Kidney tubule cell (primary cell): Measurements from ENCODE around the gene PLEKHG4B.
"Not testable (repeated sequence)": the region's sequence is repeated elsewhere in the genome, so short reads cannot be mapped to it uniquely, and the experiment has no call there.

Source experiments
- DNase-seq: peaks from one replicate; pipeline ENCODE4 v3.0.0-alpha.2; 2018; ENCODE audit warnings: low spot score

PLEKHG4B gene

DNA sequence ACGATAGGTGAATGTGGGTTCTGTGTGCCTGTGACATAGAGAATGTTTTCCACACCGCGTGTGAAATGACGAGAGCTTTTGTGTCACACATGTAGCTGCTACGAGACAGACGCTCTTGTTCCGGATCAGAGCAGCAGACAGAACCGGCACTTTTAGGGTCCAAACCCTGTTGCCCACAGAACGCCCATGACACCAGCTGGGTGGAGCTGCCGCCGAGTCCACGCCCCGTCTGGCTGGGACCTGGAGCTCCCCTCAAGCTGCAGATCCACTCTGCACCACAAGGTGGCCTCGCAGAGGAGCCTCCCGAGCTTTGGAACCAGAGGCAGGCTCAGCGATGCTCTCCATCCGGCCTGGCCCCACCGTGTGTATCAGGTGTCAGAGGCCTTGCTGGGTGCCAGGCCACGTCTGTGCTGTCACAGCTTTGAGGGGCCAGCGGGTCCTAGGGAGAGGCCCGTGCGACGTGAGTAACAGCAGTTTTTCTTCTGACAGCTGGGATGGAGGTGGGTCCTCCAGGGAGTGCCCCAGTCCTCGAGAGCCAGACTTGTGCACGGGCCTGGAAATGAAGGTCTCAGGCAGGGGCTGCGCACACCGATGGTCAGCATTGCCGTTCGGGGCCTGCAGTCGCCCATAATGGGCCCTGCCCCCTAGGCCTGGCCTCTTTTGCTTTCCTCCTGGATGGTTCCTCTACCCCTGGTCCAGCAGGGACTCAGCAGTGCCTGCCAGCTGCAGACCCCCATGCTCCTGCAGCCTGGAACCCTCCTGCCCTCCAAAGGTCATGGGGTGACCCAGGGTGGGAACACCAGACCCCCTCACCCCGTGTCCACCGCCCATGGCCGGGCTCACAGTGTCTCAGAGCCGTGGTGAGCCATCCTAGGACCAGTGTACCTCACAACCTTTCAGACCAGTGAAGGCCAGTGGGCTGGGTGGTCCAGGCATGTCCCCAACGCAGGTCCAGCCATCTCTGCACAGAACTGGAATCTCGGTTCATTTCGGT, 96.8 kb downstream of the PLEKHG4B start:
- peak; percentile 87 for DNase-seq

DNA sequence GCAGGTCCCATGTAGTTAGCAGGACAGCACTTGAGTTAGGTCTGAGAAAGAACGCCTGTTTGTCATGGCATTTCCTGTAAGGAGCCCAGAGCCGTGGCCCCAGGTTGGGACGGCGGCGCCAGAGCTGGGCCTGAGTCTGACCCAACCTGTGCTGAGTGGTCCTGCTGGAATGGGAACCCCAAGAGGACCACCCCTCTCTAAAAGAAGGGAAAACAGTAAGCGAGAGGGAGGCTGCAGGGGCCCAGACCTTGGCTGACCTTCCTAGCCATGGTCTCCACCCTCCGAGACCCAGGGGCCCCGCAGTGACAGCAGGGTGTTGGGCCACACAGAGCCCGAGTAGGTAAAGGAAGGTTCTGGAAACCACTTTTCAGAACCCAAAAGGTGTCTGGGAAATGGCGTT, 97.5 kb downstream of the PLEKHG4B start:
- no peak for DNase-seq

DNA sequence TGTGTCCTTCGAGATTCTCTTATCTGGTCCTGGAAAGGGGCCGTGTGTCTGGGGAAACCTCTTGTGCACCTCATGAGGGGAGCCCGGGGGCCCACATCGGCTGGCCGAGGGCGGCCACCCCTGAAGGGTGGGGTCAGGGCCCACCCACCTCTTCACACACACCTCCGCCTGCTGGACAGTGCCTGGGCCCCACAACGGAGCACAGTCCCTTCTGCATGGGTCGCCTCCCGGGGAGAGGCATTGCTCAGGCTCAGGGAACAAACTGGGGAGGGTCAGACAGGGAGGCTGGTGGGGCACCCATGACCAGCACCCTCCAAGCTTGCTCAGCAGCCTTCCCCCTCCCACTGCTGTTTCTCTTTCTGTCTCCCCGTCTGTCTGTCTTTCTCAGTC, 98.0 kb downstream of the PLEKHG4B start:
- no peak for DNase-seq

DNA sequence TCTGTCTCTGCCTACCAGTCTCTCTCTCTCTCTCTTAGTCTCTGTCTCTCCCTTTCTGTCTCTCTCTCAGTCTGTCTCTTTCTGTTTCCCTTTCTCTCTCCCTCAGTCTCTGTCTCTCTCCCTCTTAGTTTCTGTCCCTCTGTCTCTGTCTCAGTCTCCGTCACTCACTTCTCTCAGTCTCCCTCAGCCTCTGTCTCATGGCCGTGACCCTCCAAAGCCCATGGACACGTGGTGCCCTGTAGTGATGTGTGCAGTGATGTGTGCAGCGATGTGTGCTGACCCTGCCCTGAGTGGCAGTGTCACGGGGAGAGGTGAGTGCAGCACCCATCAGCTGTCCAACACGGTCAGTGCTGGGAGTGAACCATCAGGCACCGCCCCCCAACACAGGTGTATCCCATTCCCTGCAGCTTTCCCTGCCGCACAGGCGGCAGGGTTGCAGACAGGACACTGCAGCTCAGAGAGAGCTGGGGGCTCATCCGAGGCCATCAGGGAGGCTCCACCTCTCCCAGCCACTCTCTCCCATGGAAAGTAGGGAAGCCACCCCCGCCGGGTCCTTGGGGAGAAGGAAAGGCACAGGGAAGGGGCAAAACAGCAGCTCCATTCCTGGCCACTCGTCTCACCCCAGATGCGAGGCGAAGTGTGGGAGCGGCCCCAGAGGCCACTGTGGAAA, 98.5 kb downstream of the PLEKHG4B start:
- peak; percentile 44 for DNase-seq

DNA sequence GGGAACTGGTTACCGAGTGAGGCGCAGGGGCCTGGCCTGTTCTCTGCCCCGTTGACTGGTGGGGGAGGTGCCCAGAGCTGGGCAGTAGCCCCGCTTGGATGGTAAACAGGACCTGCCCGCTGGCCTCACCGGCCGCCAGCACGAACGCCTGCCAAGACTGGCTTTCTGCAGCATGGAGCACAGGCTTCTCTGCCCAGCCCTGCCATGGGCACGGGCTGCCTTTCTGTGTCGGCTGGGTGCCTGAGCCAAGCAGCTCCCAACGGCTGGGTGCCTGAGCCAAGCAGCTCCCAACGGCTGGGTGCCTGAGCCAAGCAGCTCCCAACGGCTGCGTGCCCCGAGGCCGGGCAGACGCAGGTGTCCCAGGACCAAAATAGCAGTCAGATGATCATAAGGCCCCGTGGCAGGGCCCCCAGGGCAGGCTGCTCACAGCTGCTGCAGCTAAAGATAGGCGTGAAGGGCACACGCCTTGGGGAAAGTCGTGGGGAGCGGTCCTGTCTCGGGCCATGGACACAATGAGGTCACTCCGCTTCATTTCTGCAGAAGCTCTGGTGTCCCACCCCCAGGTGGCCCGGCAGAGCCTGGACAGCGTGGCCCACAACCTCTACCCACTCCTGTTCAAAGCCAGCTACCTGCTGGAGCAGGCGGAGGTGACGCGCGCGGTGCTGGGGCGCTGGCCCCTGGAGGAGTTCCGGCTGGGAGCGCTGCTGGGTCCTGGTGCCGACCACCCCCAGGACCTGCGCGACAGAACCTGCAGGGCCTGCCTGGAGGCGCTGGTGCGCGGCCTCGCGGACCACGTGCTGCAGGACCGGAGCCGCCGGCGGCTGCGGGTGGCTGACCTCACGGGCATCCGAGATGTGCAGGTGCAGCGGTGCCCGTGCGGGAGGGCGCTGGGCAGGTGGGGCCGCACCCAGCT, 99.3 kb downstream of the PLEKHG4B start, which contains the start of gene LRRC14B:
Gene LRRC14B (plus strand): TSS at position 460 of the 913 bp plus-strand sequence. CDS start 44 bp downstream, at position 504.
- DNase-seq = peak; percentile 17

DNA sequence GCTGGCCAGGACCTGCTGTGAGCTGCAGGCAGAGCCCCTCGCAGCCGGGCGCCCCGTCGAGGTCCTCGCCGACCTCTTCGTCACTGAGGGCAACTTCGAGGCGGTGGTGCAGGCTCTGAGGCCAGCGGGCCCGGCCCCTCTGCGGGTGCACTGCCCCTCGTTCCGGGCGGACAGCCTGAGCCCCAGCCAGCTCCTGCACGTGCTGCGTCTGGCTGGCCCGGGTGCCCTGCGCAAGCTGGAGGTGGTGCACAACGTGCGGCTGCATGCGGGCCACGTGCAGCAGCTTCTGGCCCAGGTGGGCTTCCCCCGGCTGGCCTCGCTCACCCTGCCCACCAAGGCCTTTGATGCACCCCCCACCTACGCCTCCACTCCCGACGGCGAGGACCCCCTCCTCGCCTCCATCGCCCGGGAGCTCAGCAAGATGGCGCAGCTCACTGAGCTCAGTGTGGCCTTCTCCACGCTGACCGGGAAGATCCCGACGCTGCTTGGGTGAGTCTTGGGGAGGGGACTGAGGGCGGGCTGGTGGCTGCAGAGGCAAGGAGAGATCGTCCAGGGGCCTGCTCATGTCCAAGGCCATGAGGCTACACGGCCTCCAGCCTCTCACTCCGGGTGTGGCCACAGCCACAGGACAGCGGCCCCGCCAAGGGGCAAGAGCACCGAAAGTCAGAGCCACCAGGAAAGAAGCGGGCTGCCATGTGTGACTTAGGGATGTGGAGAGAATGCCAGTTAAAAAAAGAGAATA, 100.2 kb downstream of the PLEKHG4B start:
- no peak for DNase-seq

DNA sequence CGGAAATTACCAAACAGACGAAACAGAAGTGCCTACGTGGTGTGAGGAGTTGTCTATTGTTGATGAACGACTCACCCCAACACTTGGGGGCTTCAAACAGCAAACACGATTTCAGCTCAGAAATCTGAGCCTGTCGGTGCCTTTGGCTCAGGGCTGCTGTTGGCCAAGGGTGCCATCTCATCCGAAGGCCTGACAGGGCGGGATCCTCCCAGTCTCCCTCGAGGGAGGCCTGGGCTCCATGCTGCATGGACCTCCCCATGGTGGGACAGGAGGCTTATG, 100.7 kb downstream of the PLEKHG4B start:
- DNase-seq = no peak

DNA sequence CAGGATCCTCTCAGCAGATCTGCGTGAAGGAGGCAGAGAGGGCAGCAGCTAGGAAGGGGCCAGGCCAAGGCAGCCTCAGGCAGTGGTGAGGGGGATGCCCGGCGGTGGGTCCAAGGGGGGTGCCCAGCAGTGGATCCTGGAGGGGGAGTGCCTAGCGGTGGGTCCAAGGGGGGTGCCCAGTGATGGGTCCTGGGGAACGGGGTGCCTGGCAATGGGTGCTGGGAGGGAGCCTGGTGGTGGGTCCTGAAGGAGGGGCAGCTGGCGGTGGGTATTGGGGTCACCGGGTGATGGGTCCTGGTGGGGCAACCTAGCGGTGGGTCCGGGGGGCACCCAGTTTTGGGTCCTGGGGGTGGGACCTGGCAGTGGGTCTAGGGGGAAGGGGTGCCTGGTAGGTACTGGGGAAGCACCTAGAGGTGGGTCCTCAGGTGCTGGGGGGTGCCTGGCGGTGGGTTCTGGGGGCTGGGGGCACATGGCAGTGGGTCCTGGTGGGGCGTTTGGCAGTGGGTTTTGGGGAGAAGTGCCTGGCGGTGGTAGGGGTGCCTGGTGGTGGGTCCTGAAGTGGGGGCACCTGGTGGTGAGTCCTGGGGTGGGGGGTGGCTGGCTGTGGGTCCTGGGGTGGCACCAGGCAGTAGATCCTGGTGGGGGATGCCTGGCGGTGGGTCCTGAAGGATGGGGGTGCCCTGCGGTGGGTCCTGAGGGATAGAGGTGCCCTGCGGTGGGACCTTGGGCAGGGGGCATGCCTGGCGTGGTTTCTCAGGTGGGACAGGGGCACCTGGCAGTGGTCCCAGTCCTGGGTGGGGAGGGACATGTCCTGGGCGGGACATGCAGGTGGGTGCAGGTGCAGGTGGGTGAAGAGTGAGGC, 101.2 kb downstream of the PLEKHG4B start:
- no peak for DNase-seq

DNA sequence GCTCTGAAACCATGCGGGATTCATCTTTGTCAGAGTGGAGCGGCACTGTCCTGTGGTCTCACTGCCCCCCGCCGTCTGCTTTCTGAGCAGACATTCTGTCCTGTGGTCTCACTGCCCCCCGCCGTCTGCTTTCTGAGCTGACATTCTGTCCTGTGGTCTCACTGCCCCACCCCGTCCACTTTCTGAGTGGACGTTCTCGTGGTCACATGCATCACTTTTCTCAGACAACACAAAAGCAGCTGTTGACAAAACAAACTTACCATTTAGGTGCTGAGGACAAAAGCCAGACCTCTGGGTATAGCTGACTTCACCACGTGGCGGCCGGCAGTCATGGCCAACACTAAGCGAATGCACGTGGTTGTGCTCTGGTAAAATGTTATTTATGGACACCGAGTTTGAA, 102.1 kb downstream of the PLEKHG4B start:
- no peak for DNase-seq

DNA sequence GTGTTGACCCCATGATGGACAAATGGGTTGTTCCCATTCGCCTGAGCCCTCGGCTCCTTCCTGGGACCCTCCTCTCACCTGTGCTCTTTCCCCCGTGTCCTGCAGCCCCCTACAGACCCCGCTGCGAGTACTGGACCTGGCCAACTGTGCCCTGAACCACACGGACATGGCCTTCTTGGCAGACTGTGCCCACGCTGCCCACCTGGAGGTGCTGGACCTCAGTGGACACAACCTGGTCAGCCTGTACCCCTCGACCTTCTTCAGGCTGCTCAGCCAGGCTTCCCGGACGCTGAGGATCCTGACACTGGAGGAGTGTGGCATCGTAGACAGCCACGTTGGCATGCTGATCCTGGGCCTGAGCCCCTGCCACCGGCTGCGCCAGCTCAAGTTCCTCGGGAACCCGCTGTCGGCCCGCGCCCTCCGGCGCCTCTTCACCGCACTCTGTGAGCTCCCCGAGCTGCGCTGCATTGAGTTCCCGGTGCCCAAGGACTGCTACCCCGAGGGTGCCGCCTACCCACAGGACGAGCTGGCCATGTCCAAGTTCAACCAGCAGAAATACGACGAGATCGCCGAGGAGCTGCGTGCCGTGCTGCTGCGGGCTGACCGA, 102.7 kb downstream of the PLEKHG4B start:
- no peak for DNase-seq

DNA sequence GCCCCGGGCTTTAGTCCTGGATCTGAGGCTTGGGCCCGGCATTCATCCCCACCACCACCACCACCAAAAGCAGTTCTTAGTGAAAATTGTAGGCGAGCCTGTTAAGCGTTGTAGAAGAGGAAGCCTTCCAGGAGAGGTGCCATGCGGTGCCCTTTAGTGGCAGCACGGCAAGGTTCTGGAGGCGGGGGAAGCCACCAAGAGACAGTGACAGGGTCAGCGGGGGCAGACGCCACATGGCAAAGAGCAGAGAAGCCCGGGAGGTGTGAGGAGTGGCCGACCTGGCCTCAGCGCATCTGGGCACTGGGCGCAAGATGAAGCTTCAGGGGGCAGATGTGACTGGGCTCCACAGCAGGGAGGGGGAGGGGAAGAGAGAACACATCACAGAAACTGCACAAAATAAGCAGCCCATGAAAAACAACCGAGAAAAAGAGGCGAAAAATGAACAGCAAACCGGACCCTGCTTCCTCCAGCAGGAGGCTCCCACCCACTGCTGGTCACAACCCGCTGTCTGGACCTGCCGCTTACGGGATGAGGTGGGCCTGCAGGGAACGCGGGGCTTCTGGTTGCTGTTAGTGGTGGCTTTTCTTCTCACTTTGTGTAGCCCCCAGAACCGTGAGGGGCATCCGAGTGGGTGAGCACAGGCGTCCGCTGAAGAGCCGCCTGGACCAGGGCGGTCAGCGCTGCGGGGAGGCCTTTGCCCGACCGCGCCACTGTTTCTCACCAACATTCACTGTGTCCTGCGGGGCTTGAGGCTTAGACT, 103.6 kb downstream of the PLEKHG4B start:
- DNase-seq = no peak

DNA sequence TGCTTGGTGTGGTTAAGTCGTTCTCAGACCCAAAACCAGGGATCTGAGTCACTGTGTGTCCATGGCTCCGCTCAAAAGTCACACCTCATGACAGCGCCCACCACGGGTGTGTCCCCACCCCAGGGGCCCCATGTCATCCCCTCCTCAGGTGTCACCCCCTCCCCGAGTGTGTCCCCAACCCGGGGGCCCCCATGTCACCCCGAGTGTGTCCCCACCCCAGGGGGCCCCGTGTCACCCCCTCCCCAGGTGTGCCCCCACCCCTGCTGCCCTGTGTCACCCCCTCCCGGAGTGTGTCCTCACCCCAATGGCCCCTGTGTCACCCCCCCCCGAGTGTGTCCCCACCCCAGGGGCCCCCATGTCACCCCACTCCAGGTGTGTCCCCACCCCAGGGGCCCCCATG, 104.4 kb downstream of the PLEKHG4B start:
- DNase-seq = no peak

DNA sequence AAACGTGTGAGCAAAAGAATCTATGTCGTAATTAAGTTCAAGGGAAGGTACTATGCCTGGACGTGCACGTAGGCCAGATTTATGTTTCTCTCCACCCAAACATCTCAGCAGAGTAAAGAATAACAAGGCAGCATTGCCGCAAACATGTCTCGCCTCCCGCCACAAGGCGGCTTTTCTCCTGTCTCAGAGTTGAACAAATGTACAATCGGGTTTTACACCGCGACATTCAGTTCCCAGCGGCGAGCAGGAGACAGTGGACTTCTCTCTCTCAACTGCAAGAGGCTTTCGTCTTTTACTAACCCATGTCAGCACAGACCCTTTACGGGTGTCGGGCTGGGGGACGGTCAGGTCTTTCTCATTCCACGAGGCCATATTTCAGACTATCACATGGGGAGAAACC, 105.1 kb downstream of the PLEKHG4B start:
- DNase-seq = not testable (repeated sequence)

DNA sequence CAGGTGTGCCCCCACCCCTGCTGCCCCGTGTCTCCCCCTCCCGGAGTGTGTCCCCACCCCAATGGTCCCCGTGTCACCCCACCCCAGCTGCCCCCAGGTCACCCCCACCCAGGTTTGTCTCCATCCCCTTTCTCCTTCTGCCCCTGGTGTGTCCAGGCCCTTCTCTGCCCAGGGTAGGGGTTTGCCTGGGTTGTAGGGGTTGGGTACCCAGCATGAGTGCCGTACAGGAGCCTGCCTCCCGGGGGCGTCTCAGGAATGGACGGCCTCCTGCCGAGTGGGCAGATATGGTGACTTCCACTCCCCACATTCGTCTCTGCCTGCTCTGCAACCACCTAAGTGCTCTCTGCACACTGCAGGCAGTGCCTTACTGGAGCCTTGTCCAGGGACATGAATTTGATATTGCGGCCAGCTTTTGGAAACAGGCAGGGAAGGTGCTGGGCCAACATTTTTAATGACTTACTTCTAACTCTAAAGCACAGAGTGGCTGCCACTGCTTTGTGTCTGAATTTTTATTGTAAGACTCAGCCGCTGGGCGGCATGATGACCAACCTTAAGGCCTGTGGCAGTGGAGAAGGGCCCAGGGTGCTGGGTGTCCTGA, 106.0 kb downstream of the PLEKHG4B start:
- no peak for DNase-seq

DNA sequence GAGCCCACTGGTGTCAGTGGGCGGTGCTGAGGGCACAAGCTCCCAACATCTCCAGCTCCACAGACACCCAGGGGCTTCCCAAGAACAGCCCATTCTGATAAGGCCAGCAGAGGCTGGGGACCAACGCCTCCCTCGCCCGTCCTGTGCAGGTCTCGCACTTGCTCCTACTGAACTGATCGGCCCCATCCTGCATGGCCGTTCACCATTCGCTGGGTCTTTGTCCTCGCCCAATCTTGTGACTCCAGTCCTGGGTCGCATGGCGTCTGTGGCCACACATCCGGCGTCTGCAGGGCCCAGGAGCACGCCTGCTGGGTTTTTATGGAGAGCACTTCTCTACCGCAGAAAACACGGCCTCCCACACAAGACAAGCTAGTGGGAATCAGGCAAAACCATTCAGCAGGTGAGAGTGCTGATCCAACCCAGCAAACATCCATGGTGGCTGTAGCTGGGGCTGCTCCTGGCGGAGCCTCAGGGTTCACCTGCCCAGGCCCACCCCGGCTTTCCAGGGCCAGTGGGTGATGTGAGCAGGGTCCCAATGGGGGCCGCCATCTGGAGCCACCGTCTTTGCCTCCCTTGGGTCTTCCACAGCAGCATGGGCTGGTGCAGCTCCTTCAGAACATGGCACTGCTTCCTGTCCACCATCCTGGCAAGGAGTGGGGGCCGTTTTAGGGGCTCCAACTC, 106.7 kb downstream of the PLEKHG4B start:
- no peak for DNase-seq

DNA sequence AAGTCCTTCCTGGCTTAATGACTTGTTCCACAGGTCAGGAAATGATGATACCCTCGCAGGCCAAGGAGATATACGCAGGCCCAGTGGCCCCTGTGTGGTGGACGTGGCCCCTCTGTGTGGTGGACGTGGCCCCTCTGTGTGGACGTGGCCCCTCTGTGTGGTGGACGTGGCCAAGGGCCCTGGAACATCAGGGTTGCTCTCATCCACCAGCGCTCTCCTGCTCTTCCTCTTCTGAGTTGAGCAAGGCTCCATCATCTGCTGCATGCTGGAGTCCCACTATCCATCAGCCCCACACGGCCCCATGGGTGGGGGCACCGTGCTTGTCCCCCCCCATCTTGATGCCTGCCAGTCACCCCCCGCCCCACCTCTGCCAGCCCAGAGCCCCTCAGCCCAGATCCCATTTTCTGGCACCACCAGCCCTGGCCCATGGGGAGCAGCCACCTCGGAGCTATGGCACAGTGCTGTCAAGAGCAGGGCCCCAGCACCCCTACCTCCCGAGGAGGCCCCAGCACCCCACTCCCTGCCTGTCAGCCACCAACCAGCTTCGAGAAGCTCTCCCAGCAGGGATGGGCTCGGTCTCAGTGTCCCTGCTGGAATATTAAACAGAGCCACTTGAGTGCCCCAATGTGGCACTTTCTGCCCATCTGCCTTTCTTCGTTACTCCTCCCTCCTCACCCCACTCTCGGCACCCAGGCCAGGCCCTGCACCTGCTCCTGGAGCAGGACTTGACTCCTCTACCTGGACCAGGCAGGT, 107.4 kb downstream of the PLEKHG4B start:
- DNase-seq = no peak

DNA sequence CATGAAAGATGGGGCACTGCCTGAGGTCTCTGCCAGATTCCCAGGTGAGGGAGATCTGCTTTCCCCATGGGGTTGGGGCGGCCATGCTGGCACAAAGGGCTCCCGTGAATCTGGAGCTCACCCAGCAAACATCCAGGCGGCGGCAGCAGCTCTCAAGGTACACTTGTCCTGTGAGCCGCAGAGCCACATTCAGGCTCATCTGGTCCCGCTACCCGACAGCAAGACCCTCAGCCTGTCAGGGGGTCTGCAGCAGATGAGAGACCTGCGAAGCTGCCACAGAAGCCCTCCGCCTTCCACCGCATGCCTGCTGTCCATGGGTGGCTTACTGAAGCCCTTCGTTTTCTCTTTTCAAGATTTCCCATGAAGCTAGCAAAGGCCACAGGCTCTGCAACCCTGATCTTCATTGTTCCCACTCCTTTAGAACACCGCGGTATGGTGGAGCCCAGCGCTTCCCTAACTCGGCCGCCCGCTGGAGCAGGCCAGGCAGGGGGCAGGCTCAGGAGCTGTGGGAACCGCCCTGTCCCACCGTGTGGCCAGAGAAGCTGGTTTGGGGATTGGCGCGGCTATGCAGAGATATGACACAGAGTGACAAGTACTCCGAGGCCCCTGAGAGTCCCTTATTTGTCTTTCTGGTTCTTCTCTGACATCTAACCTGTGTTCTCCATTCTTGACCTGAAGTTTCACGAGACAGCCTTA, 108.1 kb downstream of the PLEKHG4B start:
- DNase-seq = no peak
